Measurements from ENCODE around the gene CYBC1.
"Not testable (repeated sequence)": the region's sequence is repeated elsewhere in the genome, so short reads cannot be mapped to it uniquely, and the experiment has no call there.

The CYBC1 gene

DNA sequence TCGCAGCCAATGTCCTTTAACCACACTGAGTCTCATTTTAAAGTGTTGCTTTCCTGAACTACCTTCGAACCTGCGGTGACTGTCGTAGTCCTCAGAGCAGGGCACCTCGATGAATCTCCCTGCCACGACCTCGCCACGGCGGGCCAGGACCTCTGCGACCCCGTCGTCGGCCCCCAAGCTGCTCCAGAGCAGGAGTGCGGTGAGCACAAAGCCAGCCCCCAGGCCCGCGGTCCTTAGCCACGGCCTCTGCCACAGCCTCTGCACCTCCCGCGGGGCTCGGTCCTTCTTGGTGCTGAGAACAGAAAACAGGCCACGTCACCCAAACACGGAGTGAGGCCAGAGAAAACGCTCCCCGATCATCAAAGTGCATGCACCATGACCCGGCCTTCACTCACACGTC, 35.2 kb downstream of the CYBC1 start:
- Histone ChIP-seq H3K36me3 (peaks cover 22% of the 10 kb centered on the region), H3K9me3 (no peaks in the 10 kb centered on the region), H3K4me1 (peaks cover 72% of the 10 kb centered on the region), H3K27me3 (no peaks in the 10 kb centered on the region), H3K27ac (no peak overlapping the region), H4K20me1 (peaks cover 77% of the 10 kb centered on the region), H3K9ac (no peak overlapping the region), H3K4me2 (no peak overlapping the region), H3K4me3 (no peak overlapping the region)
- TF ChIP-seq Cebpa-rat (IDR thresholded peaks at IDR 0.05) = no peak

DNA sequence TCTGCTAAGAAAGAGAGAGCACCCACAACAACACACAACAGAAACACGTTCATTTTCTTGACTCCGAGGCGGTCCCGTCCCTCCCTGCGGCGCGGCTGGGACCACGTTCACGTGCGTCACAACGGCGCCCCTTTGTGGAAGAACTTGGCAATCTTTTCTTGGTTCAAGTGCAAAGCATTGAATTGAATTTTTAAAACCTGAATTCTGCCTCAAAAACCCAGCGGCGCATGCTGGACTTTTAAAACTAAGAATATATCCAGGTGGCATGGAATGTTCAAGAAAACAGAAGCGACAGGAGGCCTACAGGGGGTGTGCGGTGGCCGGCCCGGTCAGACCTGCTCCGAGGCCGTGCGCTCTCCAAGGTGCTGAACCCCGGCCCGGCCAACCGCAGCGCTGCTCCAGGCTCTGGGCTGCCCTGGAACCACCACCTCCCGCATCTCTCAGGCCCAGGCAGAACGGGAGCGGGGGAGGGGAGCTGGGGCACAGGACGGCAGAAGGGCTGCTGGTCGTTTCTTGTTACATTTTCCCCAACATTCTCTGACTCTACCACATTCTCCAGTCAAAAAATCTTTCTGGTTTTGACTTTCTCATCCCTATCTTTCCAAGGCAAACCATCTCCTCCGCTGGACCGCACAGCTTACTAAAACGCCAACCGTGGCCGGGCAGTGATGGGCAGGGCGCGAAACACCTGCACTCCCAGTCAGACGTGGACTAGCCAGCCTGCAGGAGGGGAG, 35.8 kb downstream of the CYBC1 start:
- H4K20me1 ChIP-seq = peaks cover 83% of the 10 kb centered on the region
- H3K36me3 ChIP-seq = peaks cover 20% of the 10 kb centered on the region
- no peaks in the 10 kb centered on the region for H3K27me3 ChIP-seq
- H3K4me1 ChIP-seq = peaks cover 72% of the 10 kb centered on the region
- H3K9me3 ChIP-seq = no peaks in the 10 kb centered on the region
- no peak overlapping the region for H3K4me3 ChIP-seq
- H3K27ac ChIP-seq = no peak overlapping the region
- TF ChIP-seq Cebpa-rat (IDR thresholded peaks at IDR 0.05) = no peak
- no peak overlapping the region for H3K9ac ChIP-seq
- peak overlapping the region; percentile 35 for H3K4me2 ChIP-seq

DNA sequence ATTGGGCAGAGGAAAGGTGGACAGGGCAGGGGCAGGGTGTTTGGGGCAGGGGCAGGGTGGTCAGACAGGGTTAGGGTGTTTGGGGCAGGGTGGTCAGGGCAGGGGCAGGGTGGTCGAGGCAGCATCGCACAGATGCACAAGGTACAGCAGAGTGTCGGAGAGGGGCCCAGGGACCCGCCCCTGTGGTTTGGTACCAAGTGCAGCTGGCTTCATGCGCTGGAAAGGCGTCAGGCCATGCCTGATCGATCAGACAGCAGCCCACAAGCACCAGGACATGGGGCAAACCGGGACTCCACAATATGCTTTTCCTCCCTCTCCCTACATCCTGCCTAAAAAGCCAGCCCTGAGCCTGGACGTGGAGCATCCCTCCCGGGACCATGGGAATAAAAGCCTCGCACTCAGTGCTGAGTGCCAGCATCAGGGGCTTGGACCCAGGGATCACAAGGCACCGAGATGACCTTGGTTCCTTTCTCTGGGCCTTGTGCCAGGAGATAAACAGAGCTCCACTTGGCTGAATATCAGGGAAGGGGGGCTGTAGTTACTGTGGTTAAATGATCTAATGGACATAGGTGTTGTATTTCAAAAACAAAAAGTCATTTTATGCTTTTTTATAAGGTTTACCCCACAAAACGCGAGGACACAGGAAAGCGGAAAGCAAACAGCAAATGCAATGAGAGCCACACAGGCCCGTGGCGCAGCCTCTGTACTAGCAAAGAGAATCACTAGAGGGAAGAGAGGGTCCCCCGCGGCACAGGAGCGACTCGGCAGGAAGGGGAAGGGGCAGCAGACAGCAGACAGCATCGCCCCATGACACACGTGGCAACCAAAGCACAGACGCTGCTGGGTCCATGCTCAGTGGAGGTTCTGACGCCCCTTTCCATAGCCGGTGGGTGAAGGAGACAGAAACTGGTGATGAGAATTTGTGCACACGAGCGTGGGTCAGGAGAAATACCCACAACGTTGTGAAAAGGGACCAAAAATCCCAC, 37.7 kb downstream of the CYBC1 start:
- Histone ChIP-seq H3K4me1 (peaks cover 71% of the 10 kb centered on the region), H3K27ac (no peak overlapping the region), H3K9me3 (no peaks in the 10 kb centered on the region), H3K9ac (no peak overlapping the region), H3K36me3 (peaks cover 29% of the 10 kb centered on the region), H4K20me1 (peaks cover 100% of the 10 kb centered on the region), H3K27me3 (no peaks in the 10 kb centered on the region), H3K4me3 (no peak overlapping the region), H3K4me2 (peak overlapping the region; percentile 79)
- no peak for TF ChIP-seq Cebpa-rat (IDR thresholded peaks at IDR 0.05)

DNA sequence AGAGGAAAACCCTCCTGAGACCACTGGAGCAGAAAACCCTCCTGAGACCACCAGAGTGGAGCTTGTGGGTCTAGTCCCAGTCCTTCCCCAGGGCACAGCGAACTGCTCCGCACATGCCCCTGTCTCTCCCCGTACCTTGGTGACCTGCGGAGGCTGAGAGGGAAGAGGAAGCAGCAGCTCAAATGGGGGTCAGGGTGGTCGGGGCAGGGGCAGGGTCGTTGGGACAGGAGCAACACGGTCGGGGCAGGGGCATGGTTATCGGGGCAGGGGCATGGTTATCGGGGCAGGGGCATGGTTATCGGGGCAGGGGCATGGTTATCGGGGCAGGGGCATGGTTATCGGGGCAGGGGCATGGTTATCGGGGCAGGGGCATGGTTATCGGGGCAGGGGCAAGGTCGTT, 38.5 kb downstream of the CYBC1 start:
- H3K4me2 ChIP-seq = peak overlapping the region; percentile 79
- H4K20me1 ChIP-seq = peaks cover 100% of the 10 kb centered on the region
- not testable (repeated sequence) for H3K27ac ChIP-seq, H3K9me3 ChIP-seq, H3K4me3 ChIP-seq, H3K9ac ChIP-seq, H3K27me3 ChIP-seq
- peaks cover 71% of the 10 kb centered on the region for H3K4me1 ChIP-seq
- peaks cover 29% of the 10 kb centered on the region for H3K36me3 ChIP-seq

DNA sequence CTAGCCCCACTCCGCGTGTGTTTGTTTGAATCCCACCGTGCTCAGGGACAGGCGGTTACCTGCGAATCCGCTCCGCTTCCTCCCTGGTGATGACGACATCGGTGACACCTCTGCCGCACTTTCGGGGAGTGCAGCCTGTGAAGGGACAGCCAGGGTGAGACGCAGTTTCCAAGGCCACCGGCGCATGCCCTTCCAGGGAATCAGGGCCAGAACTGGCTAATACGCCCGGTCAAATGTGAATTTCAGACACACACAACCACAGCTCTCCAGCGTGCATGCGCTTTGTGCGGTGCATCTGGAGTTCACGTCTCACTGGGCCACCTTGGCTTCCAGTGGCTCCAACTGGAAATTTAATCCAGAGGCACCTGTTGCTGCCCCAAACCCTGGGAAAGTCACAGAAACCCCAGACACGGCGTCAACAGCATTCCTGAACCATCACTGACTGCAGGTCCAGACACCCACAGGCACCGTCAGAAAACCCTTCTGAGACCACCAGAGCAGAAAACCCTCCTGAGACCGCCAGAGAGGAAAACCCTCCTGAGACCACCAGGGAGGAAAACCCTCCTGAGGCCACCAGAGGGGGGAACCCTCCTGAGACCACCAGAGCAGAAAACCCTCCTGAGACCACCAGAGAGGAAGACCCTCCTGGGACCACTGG, 39.0 kb downstream of the CYBC1 start:
- Histone ChIP-seq H3K4me2 (peak overlapping the region; percentile 79), H3K27ac (no peak overlapping the region), H3K9me3 (no peaks in the 10 kb centered on the region), H4K20me1 (peaks cover 100% of the 10 kb centered on the region), H3K4me3 (no peak overlapping the region), H3K9ac (no peak overlapping the region), H3K36me3 (peaks cover 29% of the 10 kb centered on the region), H3K4me1 (peaks cover 71% of the 10 kb centered on the region), H3K27me3 (no peaks in the 10 kb centered on the region)
- no peak for TF ChIP-seq Cebpa-rat (IDR thresholded peaks at IDR 0.05)

DNA sequence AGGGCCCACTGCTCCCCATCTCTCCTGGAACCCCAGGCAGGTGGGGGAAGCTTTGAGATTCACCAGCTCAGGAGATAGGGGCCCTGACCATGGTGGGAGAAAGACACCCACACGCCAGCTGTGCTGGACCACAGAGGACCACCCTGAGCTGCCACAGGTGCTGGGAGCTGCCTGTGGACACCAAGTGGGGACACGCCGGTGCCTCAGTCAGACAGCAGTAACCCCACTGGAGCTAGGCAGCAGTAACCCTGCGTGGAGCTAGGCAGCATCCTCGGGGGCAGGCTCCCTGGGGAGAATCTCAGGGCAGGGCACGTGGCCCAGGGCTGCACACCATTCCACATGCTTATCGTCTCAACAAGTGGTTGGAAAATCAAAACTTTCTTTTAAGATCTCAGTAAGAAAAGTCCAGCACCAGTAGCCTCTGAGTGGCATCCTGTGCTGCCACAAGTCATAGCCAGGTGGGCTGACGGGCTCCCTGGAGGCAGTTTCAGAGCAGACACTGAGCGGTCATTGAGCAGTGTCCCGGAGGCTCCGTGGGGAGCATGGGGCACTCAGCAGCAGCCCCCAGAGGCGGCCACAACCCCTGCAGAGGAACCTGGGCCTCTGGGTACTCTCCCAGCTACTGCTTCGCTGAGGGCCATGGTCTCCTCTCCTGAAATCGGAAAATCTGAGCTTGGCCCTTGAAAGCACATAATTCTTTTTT, 40.4 kb downstream of the CYBC1 start:
- no peak overlapping the region for H3K9ac ChIP-seq
- no peaks in the 10 kb centered on the region for H3K9me3 ChIP-seq
- peaks cover 95% of the 10 kb centered on the region for H4K20me1 ChIP-seq
- H3K27me3 ChIP-seq = no peaks in the 10 kb centered on the region
- peak overlapping the region; percentile 64 for H3K4me2 ChIP-seq
- H3K4me3 ChIP-seq = no peak overlapping the region
- peaks cover 38% of the 10 kb centered on the region for H3K36me3 ChIP-seq
- peaks cover 68% of the 10 kb centered on the region for H3K4me1 ChIP-seq
- H3K27ac ChIP-seq = no peak overlapping the region
- no peak for TF ChIP-seq Cebpa-rat (IDR thresholded peaks at IDR 0.05)

DNA sequence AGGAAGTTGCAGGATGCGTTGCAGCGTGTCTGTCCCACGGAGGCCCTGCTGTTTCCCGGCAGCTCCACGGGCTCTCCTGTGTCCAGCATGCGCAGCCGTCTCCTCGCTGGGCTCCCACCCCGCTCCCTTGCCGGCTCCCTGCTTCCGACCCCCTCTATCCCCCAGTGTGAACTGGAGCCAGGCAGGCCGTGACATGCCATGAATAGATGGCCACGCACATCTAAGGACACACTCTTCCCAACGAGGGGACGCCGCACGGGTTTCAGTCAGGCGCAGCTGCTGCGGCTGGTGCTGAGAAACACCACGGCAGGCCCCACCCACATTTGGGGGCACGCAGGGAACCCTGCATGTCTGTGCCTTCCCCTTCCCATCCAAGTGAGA, 41.6 kb downstream of the CYBC1 start:
- no peak for TF ChIP-seq Cebpa-rat (IDR thresholded peaks at IDR 0.05)
- Histone ChIP-seq H3K4me3 (no peak overlapping the region), H3K9me3 (no peaks in the 10 kb centered on the region), H3K4me2 (no peak overlapping the region), H3K9ac (no peak overlapping the region), H3K36me3 (peaks cover 45% of the 10 kb centered on the region), H3K27ac (no peak overlapping the region), H3K27me3 (no peaks in the 10 kb centered on the region), H3K4me1 (peaks cover 56% of the 10 kb centered on the region), H4K20me1 (peaks cover 88% of the 10 kb centered on the region)

DNA sequence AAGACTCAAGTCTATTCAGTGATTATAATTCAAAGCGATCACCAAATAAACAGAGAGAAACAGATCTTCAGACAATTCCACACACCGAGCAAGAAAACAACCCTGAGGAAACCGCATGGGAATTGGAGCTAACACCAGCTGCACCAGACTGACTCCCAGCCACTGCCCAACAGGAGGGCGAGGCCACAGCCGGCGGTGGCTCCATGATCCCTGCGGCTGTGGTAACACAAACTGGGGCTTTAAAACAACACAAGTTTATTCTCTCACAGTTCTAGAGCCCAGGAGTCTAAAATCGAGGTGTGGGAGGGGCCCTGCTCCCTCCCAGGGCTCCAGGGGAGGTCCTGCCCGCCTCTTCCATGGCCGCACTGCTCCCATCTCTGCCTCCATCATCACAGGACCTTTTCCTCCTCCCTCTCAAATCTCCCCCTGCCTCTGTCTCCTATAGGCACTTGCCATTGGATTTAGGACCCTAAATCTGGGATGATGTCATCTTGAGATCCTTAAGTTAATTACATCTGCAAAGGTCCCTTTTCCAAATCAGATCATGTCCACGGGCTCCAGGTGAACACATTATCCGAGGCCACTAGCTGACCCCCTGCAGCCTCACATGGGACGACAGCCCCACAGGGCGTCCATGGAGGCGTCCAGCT, 42.1 kb downstream of the CYBC1 start:
- Histone ChIP-seq H3K27me3 (no peaks in the 10 kb centered on the region), H3K4me1 (peaks cover 52% of the 10 kb centered on the region), H3K27ac (no peak overlapping the region), H3K9ac (no peak overlapping the region), H4K20me1 (peaks cover 88% of the 10 kb centered on the region), H3K9me3 (no peaks in the 10 kb centered on the region), H3K4me2 (peak overlapping the region; percentile 15; the same call in 1 of the 2 replicates), H3K4me3 (no peak overlapping the region), H3K36me3 (peaks cover 45% of the 10 kb centered on the region)
- TF ChIP-seq Cebpa-rat (IDR thresholded peaks at IDR 0.05) = no peak

DNA sequence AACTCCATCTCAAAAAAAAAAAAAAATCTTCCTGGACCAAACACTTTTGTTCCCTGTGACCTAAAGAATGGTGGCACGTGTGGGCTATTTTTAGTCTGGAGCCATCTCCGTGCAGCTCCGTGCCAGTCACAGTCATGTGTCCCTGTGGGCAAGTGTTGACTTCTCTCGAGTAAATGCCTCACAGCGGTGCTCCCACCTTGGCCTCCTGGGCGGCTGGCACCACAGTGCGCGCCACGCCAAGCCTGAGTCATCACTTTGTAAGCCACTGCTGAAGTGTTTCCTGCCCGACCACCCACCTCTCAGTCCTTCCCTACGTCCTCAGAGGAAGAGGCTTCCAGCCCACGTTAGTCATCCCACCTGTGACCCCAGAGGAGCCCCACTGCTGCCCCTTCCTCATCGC, 43.3 kb downstream of the CYBC1 start:
- peaks cover 40% of the 10 kb centered on the region for H3K4me1 ChIP-seq
- no peaks in the 10 kb centered on the region for H3K9me3 ChIP-seq
- no peak overlapping the region for H3K9ac ChIP-seq
- peaks cover 54% of the 10 kb centered on the region for H3K36me3 ChIP-seq
- peak overlapping the region; percentile 15; the same call in 1 of the 2 replicates for H3K4me2 ChIP-seq
- no peaks in the 10 kb centered on the region for H3K27me3 ChIP-seq
- TF ChIP-seq Cebpa-rat (IDR thresholded peaks at IDR 0.05) = no peak
- H3K27ac ChIP-seq = no peak overlapping the region
- peaks cover 88% of the 10 kb centered on the region for H4K20me1 ChIP-seq
- H3K4me3 ChIP-seq = no peak overlapping the region

Measured in BLaER1 (cell line).